ENCODE data around the gene PLPP1. TPM values are rescaled to one million over a fixed set of nuclear protein-coding genes. Genes with fewer than 3 reads are reported as not detected.

Gene PLPP1
- total RNA-seq, 1 experiment from 2014 or later, result 10.5 TPM

- TF ChIP-seq RAD21 (IDR thresholded peaks at IDR 0.05; ENCODE audit: low read depth) (peak; percentile 69), CTCF (IDR thresholded peaks at IDR 0.05 in 2 of 3, conservative IDR thresholded peaks at IDR 0.05 in 1 of 3; ENCODE audit: borderline replicate concordance in 1 of 3, insufficient read depth in 1 of 3, low read depth in 2 of 3, low read length in 2 of 3) (peak; percentile 50 to 75 (median 72); a peak in 5 of 6 replicates), YY1 (IDR thresholded peaks at IDR 0.05; ENCODE audit: extremely low read depth, insufficient replicate concordance, low read depth, low read length) (no peak)
- Histone ChIP-seq H3K9ac (ENCODE audit: low read length) (no peak overlapping the region), H2AFZ (ENCODE audit: low read depth, low read length, poor library complexity, severe bottlenecking) (no peak overlapping the region), H3K4me1 (ENCODE audit: control insufficient read depth in 1 of 2, insufficient read depth in 2 of 2, low read length in 2 of 2) (no peaks in the 10 kb centered on the region), H3K27me3 (ENCODE audit: insufficient read depth, low read length) (no peaks in the 10 kb centered on the region), H3K9me2 (ENCODE audit: insufficient read depth) (no peaks in the 10 kb centered on the region), H3K36me3 (ENCODE audit: control insufficient read depth in 1 of 2, insufficient read depth in 2 of 2, low read length in 2 of 2) (peaks cover 23% of the 10 kb centered on the region in 2 experiments), H3K4me3 (replicated peaks in 1 of 2; ENCODE audit: low read depth in 1 of 2, low read length in 2 of 2) (no peak overlapping the region), H3K4me2 (ENCODE audit: low read length) (no peak overlapping the region), H3K9me3 (ENCODE audit: control insufficient read depth in 1 of 2, insufficient read depth in 1 of 2, low read depth in 1 of 2, low read length in 2 of 2) (no peaks in the 10 kb centered on the region), H4K20me1 (ENCODE audit: insufficient read depth) (no peaks in the 10 kb centered on the region), H3K27ac (ENCODE audit: low read depth, low read length) (no peak overlapping the region), H3K79me2 (ENCODE audit: insufficient read depth, low read length) (no peaks in the 10 kb centered on the region; the same call in none of the 2 replicates)
- BruUV-seq (replicated peaks), result no TSS peak
- ChIA-PET RAD21 (ENCODE audit: low non-redundant PET in 1 of 2, low total read pairs in 2 of 2, uncharacterized antibody in 2 of 2, unreplicated experiment in 2 of 2) (no interaction called here), CTCF (interaction anchor here (1.5 to 3.0 kb wide), 2 partner anchors 9 to 285 kb away, joined by 6 to 19 read pairs; no protein-coding TSS in a partner anchor), POLR2A (no interaction called here)
- ATAC-seq, result peak; percentile 84
- intact Hi-C loops (cut with micrococcal nuclease), result loop anchor here (1.0 kb wide), 1 partner anchor 285 kb away; no protein-coding TSS in a partner anchor
- DNase-seq (ENCODE audit: low read depth, low spot score), result peak; percentile 22
Observed at GRCh38 chr5:55407059-55407684, 127.6 kb downstream of the PLPP1 start.

DNA sequence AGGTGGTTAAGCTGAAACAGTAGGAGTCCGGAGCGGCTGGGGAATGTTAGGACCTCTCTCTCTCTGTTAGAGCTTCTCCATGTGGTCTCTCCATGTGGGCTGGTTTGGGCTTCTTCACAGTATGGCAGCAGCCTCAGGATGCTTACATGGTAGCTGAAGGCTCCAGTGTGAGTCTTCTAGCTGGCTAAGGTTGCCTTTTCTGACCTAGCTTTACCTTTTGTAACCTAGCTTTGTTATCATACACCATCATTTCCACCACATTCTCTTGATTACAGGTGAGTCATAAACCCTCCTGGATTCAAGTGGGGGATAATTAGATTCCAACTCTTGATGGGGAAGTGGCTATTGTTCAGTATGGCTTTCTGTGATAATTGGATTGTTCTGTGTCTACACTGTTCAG lies 128.5 kb downstream of the PLPP1 start:
- no TSS peak for BruUV-seq (replicated peaks)
- Histone ChIP-seq H3K4me3 (replicated peaks in 1 of 2; ENCODE audit: low read depth in 1 of 2, low read length in 2 of 2) (no peak overlapping the region), H3K9me2 (ENCODE audit: insufficient read depth) (no peaks in the 10 kb centered on the region), H3K9me3 (ENCODE audit: control insufficient read depth in 1 of 2, insufficient read depth in 1 of 2, low read depth in 1 of 2, low read length in 2 of 2) (no peaks in the 10 kb centered on the region), H3K4me2 (ENCODE audit: low read length) (no peak overlapping the region), H3K9ac (ENCODE audit: low read length) (no peak overlapping the region), H3K4me1 (ENCODE audit: control insufficient read depth in 1 of 2, insufficient read depth in 2 of 2, low read length in 2 of 2) (no peaks in the 10 kb centered on the region), H3K79me2 (ENCODE audit: insufficient read depth, low read length) (no peaks in the 10 kb centered on the region; the same call in none of the 2 replicates), H3K27me3 (ENCODE audit: insufficient read depth, low read length) (no peaks in the 10 kb centered on the region), H4K20me1 (ENCODE audit: insufficient read depth) (no peaks in the 10 kb centered on the region), H2AFZ (ENCODE audit: low read depth, low read length, poor library complexity, severe bottlenecking) (no peak overlapping the region), H3K36me3 (ENCODE audit: control insufficient read depth in 1 of 2, insufficient read depth in 2 of 2, low read length in 2 of 2) (peaks cover 19 to 23% of the 10 kb centered on the region in 2 experiments), H3K27ac (ENCODE audit: low read depth, low read length) (no peak overlapping the region)
- ChIA-PET CTCF (interaction anchor here (1.3 to 3.0 kb wide), 3 partner anchors 10 to 286 kb away, joined by 4 to 19 read pairs (median 6); no protein-coding TSS in a partner anchor), POLR2A (no interaction called here), RAD21 (ENCODE audit: low non-redundant PET in 1 of 2, low total read pairs in 2 of 2, uncharacterized antibody in 2 of 2, unreplicated experiment in 2 of 2) (no interaction called here)
- ATAC-seq (no peak), DNase-seq (ENCODE audit: low read depth, low spot score) (no peak)
- intact Hi-C loops (cut with micrococcal nuclease), result no loop called here
- no peak for TF ChIP-seq SRF (IDR thresholded peaks at IDR 0.05; ENCODE audit: low read depth)
- no peak for TF ChIP-seq ELF1 (IDR thresholded peaks at IDR 0.05; ENCODE audit: borderline replicate concordance, low read depth)
- no peak for TF ChIP-seq EZH2phosphoT487 (IDR thresholded peaks at IDR 0.05; ENCODE audit: borderline replicate concordance)
- TF ChIP-seq FOSL1 (IDR thresholded peaks at IDR 0.05; ENCODE audit: low read depth), result no peak
- TF ChIP-seq, protein P1, sequence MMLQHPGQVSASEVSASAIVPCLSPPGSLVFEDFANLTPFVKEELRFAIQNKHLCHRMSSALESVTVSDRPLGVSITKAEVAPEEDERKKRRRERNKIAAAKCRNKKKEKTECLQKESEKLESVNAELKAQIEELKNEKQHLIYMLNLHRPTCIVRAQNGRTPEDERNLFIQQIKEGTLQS (IDR thresholded peaks at IDR 0.05), result no peak
- no peak for TF ChIP-seq CTCF (IDR thresholded peaks at IDR 0.05 in 2 of 3, conservative IDR thresholded peaks at IDR 0.05 in 1 of 3; ENCODE audit: borderline replicate concordance in 1 of 3, insufficient read depth in 1 of 3, low read depth in 2 of 3, low read length in 2 of 3)
- TF ChIP-seq REST (IDR thresholded peaks at IDR 0.05; ENCODE audit: low read depth), result no peak
- TF ChIP-seq RAD21 (IDR thresholded peaks at IDR 0.05; ENCODE audit: low read depth), result no peak

Measured in HCT116 (cell line).